Measurements from ENCODE around the gene ENTPD5. TPM values are rescaled to one million over a fixed set of nuclear protein-coding genes. Genes with fewer than 3 reads are reported as not detected.
"Not testable (repeated sequence)": the region's sequence is repeated elsewhere in the genome, so short reads cannot be mapped to it uniquely, and the experiment has no call there.

Gene ENTPD5
- total RNA-seq, 1 donor from 2014 or later: 10.4 TPM

GRCh38 chr14:73998726-73999125 lies 20.4 kb downstream of the ENTPD5 start:
- no peaks in the 10 kb centered on the region for H3K27me3 Mint-ChIP-seq
- TF ChIP-seq CTCF (IDR thresholded peaks at IDR 0.05): no peak
- peaks cover 11% of the 10 kb centered on the region for H3K36me3 Mint-ChIP-seq (ENCODE audit: low read depth)
- H3K4me1 Mint-ChIP-seq: no peaks in the 10 kb centered on the region
- no peak for ATAC-seq (ENCODE audit: low read depth)
- ChIA-PET POLR2A (no interaction called here), CTCF (no interaction called here)
- no peak overlapping the region for H3K4me3 Mint-ChIP-seq
- intact Hi-C loops (cut with micrococcal nuclease): no loop called here
- H3K9me3 Mint-ChIP-seq: no peaks in the 10 kb centered on the region
- no peak overlapping the region for H3K27ac Mint-ChIP-seq
- DNase-seq: no peak

DNA sequence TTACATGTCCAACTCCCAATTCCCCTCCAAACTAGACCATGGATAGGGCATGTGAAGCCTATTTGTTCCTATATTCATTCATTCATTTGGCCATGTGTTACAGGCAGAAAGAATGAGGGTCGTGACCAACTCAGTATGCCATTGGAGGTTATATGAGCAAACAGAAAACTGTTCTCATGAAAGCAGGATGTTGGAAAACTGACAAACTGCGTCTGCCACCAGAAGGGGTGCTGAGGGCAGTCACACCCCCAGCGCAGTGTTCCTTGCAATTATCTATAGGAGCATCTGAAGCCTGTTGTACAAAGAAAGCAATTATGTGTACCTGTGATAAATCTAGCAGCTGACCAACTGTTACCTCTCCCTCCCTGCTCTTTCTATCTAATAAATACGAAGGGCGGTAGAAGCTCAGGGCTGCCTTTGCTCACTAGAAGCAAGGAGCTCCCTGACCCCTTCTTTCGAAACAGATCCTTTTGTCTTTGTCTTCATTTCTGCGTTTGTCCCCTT lies 21.1 kb downstream of the ENTPD5 start:
- no peak overlapping the region for H3K4me3 Mint-ChIP-seq
- H3K36me3 Mint-ChIP-seq (ENCODE audit: low read depth): peaks cover 6% of the 10 kb centered on the region
- H3K9me3 Mint-ChIP-seq: no peaks in the 10 kb centered on the region
- CTCF ChIA-PET: no interaction called here
- POLR2A ChIA-PET: no interaction called here
- DNase-seq: no peak
- H3K4me1 Mint-ChIP-seq: no peaks in the 10 kb centered on the region
- no peak for ATAC-seq (ENCODE audit: low read depth)
- no peak for TF ChIP-seq CTCF (IDR thresholded peaks at IDR 0.05)
- H3K27ac Mint-ChIP-seq: no peak overlapping the region
- intact Hi-C loops (cut with micrococcal nuclease): no loop called here
- H3K27me3 Mint-ChIP-seq: no peaks in the 10 kb centered on the region

GRCh38 chr14:73997108-73997943 lies 21.8 kb downstream of the ENTPD5 start:
- no peak overlapping the region for H3K27ac Mint-ChIP-seq
- intact Hi-C loops (cut with micrococcal nuclease): no loop called here
- ATAC-seq (ENCODE audit: low read depth): no peak

DNA sequence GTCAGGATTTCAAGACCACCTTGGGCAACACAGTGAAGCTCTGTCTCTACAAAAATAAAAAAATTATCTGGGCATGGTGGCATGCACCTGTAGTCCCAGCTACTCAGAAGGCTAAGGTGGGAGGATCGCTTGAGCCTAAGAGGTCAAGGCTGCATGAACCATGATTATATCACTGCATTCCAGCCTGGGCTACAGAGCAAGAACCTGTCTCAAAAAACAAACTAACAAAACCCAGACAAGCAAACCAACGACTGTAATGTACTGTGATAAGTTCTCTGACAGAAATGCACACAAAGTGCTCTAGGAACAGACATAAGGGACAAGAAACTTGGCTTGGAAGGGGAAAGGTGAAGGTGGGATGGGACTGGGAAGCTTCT lies 22.4 kb downstream of the ENTPD5 start:
- ChIA-PET POLR2A (no interaction called here), CTCF (no interaction called here)
- no peak for TF ChIP-seq CTCF (IDR thresholded peaks at IDR 0.05)
- H3K27ac Mint-ChIP-seq: no peak overlapping the region
- ATAC-seq (ENCODE audit: low read depth) (no peak), DNase-seq (no peak)
- H3K36me3 Mint-ChIP-seq (ENCODE audit: low read depth): peaks cover 5% of the 10 kb centered on the region
- no peaks in the 10 kb centered on the region for H3K27me3 Mint-ChIP-seq
- intact Hi-C loops (cut with micrococcal nuclease): no loop called here
- H3K4me1 Mint-ChIP-seq: no peaks in the 10 kb centered on the region
- no peak overlapping the region for H3K4me3 Mint-ChIP-seq
- no peaks in the 10 kb centered on the region for H3K9me3 Mint-ChIP-seq

More at GRCh38 chr14:73997108-73997943, 21.8 kb downstream of the ENTPD5 start:
- Mint-ChIP-seq H3K27me3 (no peaks in the 10 kb centered on the region), H3K4me3 (no peak overlapping the region), H3K36me3 (ENCODE audit: low read depth) (peaks cover 5% of the 10 kb centered on the region), H3K4me1 (no peaks in the 10 kb centered on the region), H3K9me3 (no peaks in the 10 kb centered on the region)
- TF ChIP-seq CTCF (IDR thresholded peaks at IDR 0.05): no peak
- DNase-seq: no peak
- POLR2A ChIA-PET: no interaction called here
- CTCF ChIA-PET: no interaction called here

DNA sequence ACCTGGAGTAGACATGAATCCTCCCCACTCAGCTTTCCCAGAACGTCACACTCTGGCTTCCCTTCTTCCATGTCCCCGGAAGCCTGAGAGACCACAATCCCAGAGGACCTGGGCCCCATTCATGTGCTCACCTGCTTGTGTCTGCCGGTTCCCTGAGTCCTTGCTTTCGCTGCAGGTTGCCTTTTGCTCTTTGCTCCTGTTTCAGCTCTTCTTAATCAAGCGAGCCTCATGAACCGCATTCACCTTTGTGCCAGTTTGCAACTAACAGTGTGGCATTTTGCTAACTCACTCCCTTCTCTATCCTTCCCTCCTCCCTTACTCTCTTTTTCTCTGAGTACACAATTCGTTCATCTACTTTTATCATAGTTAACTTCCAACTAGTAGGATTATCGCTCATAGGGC lies 23.1 kb downstream of the ENTPD5 start:
- CTCF ChIA-PET: no interaction called here
- Mint-ChIP-seq H3K4me1 (no peaks in the 10 kb centered on the region), H3K4me3 (no peak overlapping the region), H3K9me3 (no peaks in the 10 kb centered on the region), H3K27ac (no peak overlapping the region), H3K27me3 (no peaks in the 10 kb centered on the region), H3K36me3 (ENCODE audit: low read depth) (peaks cover 5% of the 10 kb centered on the region)
- intact Hi-C loops (cut with micrococcal nuclease): no loop called here
- no peak for ATAC-seq (ENCODE audit: low read depth)
- no peak for DNase-seq
- TF ChIP-seq CTCF (IDR thresholded peaks at IDR 0.05): no peak
- POLR2A ChIA-PET: no interaction called here

- CTCF ChIA-PET; H3K4me1 Mint-ChIP-seq; H3K9me3 Mint-ChIP-seq; POLR2A ChIA-PET; DNase-seq; H3K27me3 Mint-ChIP-seq; H3K36me3 Mint-ChIP-seq (ENCODE audit: low read depth); H3K4me3 Mint-ChIP-seq; H3K27ac Mint-ChIP-seq; intact Hi-C loops (cut with micrococcal nuclease); ATAC-seq (ENCODE audit: low read depth): not testable (repeated sequence)
Measured at GRCh38 chr14:73994926-73995325, 24.2 kb downstream of the ENTPD5 start.
